ENCODE results near the gene RPS6KA5. TPM values are rescaled to one million over a fixed set of nuclear protein-coding genes. Genes with fewer than 3 reads are reported as not detected.

Gene RPS6KA5
- total RNA-seq, 1 experiment from 2014 or later, result 24.2 TPM

GRCh38 chr14:90816681-90817436 lies 243.6 kb downstream of the RPS6KA5 start:
- ATAC-seq, result peak; percentile 13

GRCh38 chr14:90815822-90816662 lies 244.4 kb downstream of the RPS6KA5 start, which contains the start of gene TTC7B:
Gene TTC7B, minus strand, starts transcription at chr14:90816430. Its CDS starts 135 bp downstream, at chr14:90816295.
- peak within 1 kb of the TSS; percentile 59 to 72 for H3K4me3 ChIP-seq (replicated peaks in 1 of 2; ENCODE audit: low read depth in 1 of 2, low read length in 2 of 2)
- H4K20me1 ChIP-seq (ENCODE audit: insufficient read depth), result no peaks in the 10 kb centered on the region
- H3K4me1 ChIP-seq (ENCODE audit: control insufficient read depth in 1 of 2, insufficient read depth in 2 of 2, low read length in 2 of 2), result peaks cover under 1 to 14% of the 10 kb centered on the region in 2 experiments; a peak in 2 of 4 replicates
- POLR2A ChIA-PET, result no interaction called here
- H3K9ac ChIP-seq (ENCODE audit: low read length), result peak within 1 kb of the TSS; percentile 71
- peaks cover 34% of the 10 kb centered on the region; the same call in 1 of the 2 replicates for H3K79me2 ChIP-seq (ENCODE audit: insufficient read depth, low read length)
- H3K27me3 ChIP-seq (ENCODE audit: insufficient read depth, low read length), result no peaks in the 10 kb centered on the region
- H3K27ac ChIP-seq (ENCODE audit: low read depth, low read length), result peak within 1 kb of the TSS; percentile 63; the same call in 1 of the 2 replicates
- BruUV-seq (replicated peaks), result no TSS peak
- H3K9me2 ChIP-seq (ENCODE audit: insufficient read depth), result no peaks in the 10 kb centered on the region
- peak; percentile 94 for ATAC-seq
- H3K9me3 ChIP-seq (ENCODE audit: control insufficient read depth in 1 of 2, insufficient read depth in 1 of 2, low read depth in 1 of 2, low read length in 2 of 2), result no peaks in the 10 kb centered on the region
- DNase-seq (ENCODE audit: low read depth, low spot score), result no peak
- intact Hi-C loops (cut with micrococcal nuclease), result no loop called here
- CTCF ChIA-PET, result interaction anchor here (1.2 kb wide), 1 partner anchor 32 kb away, joined by 3 read pairs; no protein-coding TSS in a partner anchor
- peak within 1 kb of the TSS; percentile 96 for H3K4me2 ChIP-seq (ENCODE audit: low read length)
- RAD21 ChIA-PET (ENCODE audit: low non-redundant PET in 1 of 2, low total read pairs in 2 of 2, uncharacterized antibody in 2 of 2, unreplicated experiment in 2 of 2), result interaction anchor here in 1 of 2 experiments (0.5 kb wide), 1 partner anchor 23 kb away, joined by 3 read pairs; no protein-coding TSS in a partner anchor
- no peak within 1 kb of the TSS for H2AFZ ChIP-seq (ENCODE audit: low read depth, low read length, poor library complexity, severe bottlenecking)
- H3K36me3 ChIP-seq (ENCODE audit: control insufficient read depth in 1 of 2, insufficient read depth in 2 of 2, low read length in 2 of 2), result no peaks in the 10 kb centered on the region
- TF ChIP-seq POLR2AphosphoS5 (IDR thresholded peaks at IDR 0.05; ENCODE audit: low read depth, low read length) (no peak), POLR2A (IDR thresholded peaks at IDR 0.05; ENCODE audit: borderline replicate concordance, extremely low read depth, insufficient read depth, insufficient read length) (no peak), ZNF274 (IDR thresholded peaks at IDR 0.05; ENCODE audit: low read depth, low read length) (no peak), RAD21 (IDR thresholded peaks at IDR 0.05; ENCODE audit: low read depth) (no peak), ZBTB33 (IDR thresholded peaks at IDR 0.05; ENCODE audit: extremely low read depth, insufficient replicate concordance, low read length) (no peak), YY1 (IDR thresholded peaks at IDR 0.05; ENCODE audit: extremely low read depth, insufficient replicate concordance, low read depth, low read length) (no peak), CTCF (IDR thresholded peaks at IDR 0.05 in 2 of 3, conservative IDR thresholded peaks at IDR 0.05 in 1 of 3; ENCODE audit: borderline replicate concordance in 1 of 3, insufficient read depth in 1 of 3, low read depth in 2 of 3, low read length in 2 of 3) (peak in 1 of 3 experiments; percentile 40; a peak in 2 of 6 replicates), ELF1 (IDR thresholded peaks at IDR 0.05; ENCODE audit: borderline replicate concordance, low read depth) (no peak), EZH2phosphoT487 (IDR thresholded peaks at IDR 0.05; ENCODE audit: borderline replicate concordance) (no peak)

More at GRCh38 chr14:90816681-90817436, 243.6 kb downstream of the RPS6KA5 start:
- Histone ChIP-seq H3K4me1 (ENCODE audit: control insufficient read depth in 1 of 2, insufficient read depth in 2 of 2, low read length in 2 of 2) (peaks cover 2 to 14% of the 10 kb centered on the region in 2 experiments; a peak in 2 of 4 replicates), H3K9ac (ENCODE audit: low read length) (no peak overlapping the region), H3K9me2 (ENCODE audit: insufficient read depth) (no peaks in the 10 kb centered on the region), H3K27ac (ENCODE audit: low read depth, low read length) (no peak overlapping the region), H3K9me3 (ENCODE audit: control insufficient read depth in 1 of 2, insufficient read depth in 1 of 2, low read depth in 1 of 2, low read length in 2 of 2) (no peaks in the 10 kb centered on the region), H3K27me3 (ENCODE audit: insufficient read depth, low read length) (no peaks in the 10 kb centered on the region), H3K79me2 (ENCODE audit: insufficient read depth, low read length) (peaks cover 34% of the 10 kb centered on the region; the same call in 1 of the 2 replicates), H3K36me3 (ENCODE audit: control insufficient read depth in 1 of 2, insufficient read depth in 2 of 2, low read length in 2 of 2) (no peaks in the 10 kb centered on the region), H2AFZ (ENCODE audit: low read depth, low read length, poor library complexity, severe bottlenecking) (no peak overlapping the region), H3K4me2 (ENCODE audit: low read length) (peak overlapping the region; percentile 39; the same call in 1 of the 2 replicates), H3K4me3 (replicated peaks in 1 of 2; ENCODE audit: low read depth in 1 of 2, low read length in 2 of 2) (peak overlapping the region in 1 of 2 experiments; percentile 11; a peak in 1 of 4 replicates), H4K20me1 (ENCODE audit: insufficient read depth) (no peaks in the 10 kb centered on the region)
- no TSS peak for BruUV-seq (replicated peaks)
- intact Hi-C loops (cut with micrococcal nuclease), result no loop called here
- no peak for DNase-seq (ENCODE audit: low read depth, low spot score)
- POLR2A ChIA-PET, result no interaction called here
- no peak for TF ChIP-seq YY1 (IDR thresholded peaks at IDR 0.05; ENCODE audit: extremely low read depth, insufficient replicate concordance, low read depth, low read length)
- TF ChIP-seq SRF (IDR thresholded peaks at IDR 0.05; ENCODE audit: low read depth), result no peak
- TF ChIP-seq TCF7L2 (IDR thresholded peaks at IDR 0.05; ENCODE audit: borderline replicate concordance, extremely low read depth, insufficient read depth, insufficient read length), result no peak
- CTCF ChIA-PET, result interaction anchor here (1.2 kb wide), 1 partner anchor 31 kb away, joined by 3 read pairs; no protein-coding TSS in a partner anchor
- RAD21 ChIA-PET (ENCODE audit: low non-redundant PET in 1 of 2, low total read pairs in 2 of 2, uncharacterized antibody in 2 of 2, unreplicated experiment in 2 of 2), result no interaction called here

Measured in HCT116 (cell line).